Peyer's patch (tissue), 4 donors: ENCODE results near the gene ARHGAP26. TPM values are rescaled to one million over a fixed set of nuclear protein-coding genes. Genes with fewer than 3 reads are reported as not detected.

Source experiments
- DNase-seq, 3 donors: peaks; one replicate each; pipeline ENCODE4 v3.0.0-alpha.2; 2017 to 2019
- H3K27ac ChIP-seq, 4 donors: fragments of 200-600 bp; sonication (generic); one replicate each; pipeline ENCODE4 v1.5.1; 2016 to 2019
- H3K27me3 ChIP-seq, 2 donors: fragments of 200-600 bp; sonication (generic); one replicate each; pipeline ENCODE4 v1.5.1; 2019
- H3K36me3 ChIP-seq, 3 donors: fragments of 200-600 bp; sonication (generic); one replicate each; pipeline ENCODE4 v1.5.1; 2016 to 2019
- H3K4me1 ChIP-seq, 4 donors: fragments of 200-600 bp; sonication (generic); one replicate each; pipeline ENCODE4 v1.5.1; 2016 to 2019
- H3K4me3 ChIP-seq, 4 donors: fragments of 200-600 bp; sonication (generic); 1 replicate in 3 of 4; 2 replicates in 1 of 4; pipeline ENCODE4 v1.5.1; 2016 to 2019; ENCODE audit warnings: mild to moderate bottlenecking in 1 of 4
- H3K9me3 ChIP-seq, 4 donors: fragments of 200-600 bp; sonication (generic); one replicate each; pipeline ENCODE4 v1.5.1; 2016 to 2019; ENCODE audit warnings: mild to moderate bottlenecking in 1 of 4
- POLR2A ChIP-seq, 2 donors: fragments of 450-650 bp; IDR thresholded peaks; one replicate each; pipeline ENCODE4 v1.5.1; 2017; ENCODE audit warnings: antibody characterized with exemption in 2 of 2, mild to moderate bottlenecking in 2 of 2, moderate library complexity in 2 of 2
- total RNA-seq, 4 donors: library from RNA; depleted of rRNA; stranded (reverse); fragments of >200 nt; gene quantifications; one replicate each; pipeline ENCODE4 v1.1.0, GENCODE V29; 2016
- TF ChIP-seq, protein P1 (sequence below), 6 experiments: fragments of 450-650 bp in 4 of 6; fragments of 200-600 bp in 2 of 6; sonication (generic) in 1 of 6; IDR thresholded peaks; one replicate each; pipeline ENCODE4 v1.5.1; 2017 to 2019; ENCODE audit warnings: antibody characterized with exemption in 6 of 6, mild to moderate bottlenecking in 3 of 6, moderate library complexity in 1 of 6

The ARHGAP26 gene
- total RNA-seq, 4 donors from 2014 or later: 60.1 to 180 (median 126) TPM

DNA sequence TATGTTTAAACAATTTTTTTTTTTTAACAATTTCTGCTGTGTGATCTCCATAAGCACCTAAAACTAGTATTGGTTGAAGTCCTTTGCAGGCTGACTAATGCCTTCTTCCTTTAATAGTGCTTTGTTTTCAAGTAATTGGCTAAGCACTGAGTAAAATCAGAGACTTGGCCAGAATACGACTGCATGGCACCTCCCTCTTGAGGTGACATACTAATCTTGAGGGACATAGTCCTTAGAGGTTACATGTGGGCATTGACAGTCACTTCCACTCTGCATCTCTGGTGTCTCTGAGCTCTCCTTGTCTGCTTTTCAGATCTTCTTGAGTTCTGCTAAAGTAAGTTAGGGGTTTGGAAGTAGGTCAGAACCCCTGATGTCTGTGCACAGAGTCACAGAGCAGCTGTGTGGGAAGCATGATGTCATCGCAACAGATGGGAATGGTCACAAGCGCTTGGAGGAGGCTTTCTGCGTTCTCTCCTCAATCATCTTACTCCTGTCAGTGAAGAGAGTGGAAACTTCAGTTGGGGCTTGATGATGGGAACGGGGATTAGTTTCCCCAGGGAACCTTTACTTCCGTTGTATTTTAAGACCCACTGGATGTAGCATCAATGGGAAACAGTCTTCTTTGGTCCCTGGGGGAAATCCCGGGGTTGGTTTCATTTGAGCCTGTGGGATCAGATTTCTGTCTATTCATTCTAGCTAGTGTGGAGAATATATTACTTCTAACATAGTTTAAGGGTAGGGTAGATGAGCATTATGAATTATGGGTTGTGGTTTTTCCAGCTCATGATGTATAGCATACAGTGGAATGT is 136.9 kb downstream of the ARHGAP26 start:
- H3K4me1 ChIP-seq: no peaks in the 10 kb centered on the region
- no peak overlapping the region for H3K4me3 ChIP-seq
- no peak for TF ChIP-seq POLR2A (IDR thresholded peaks at IDR 0.05)
- TF ChIP-seq, protein P1, sequence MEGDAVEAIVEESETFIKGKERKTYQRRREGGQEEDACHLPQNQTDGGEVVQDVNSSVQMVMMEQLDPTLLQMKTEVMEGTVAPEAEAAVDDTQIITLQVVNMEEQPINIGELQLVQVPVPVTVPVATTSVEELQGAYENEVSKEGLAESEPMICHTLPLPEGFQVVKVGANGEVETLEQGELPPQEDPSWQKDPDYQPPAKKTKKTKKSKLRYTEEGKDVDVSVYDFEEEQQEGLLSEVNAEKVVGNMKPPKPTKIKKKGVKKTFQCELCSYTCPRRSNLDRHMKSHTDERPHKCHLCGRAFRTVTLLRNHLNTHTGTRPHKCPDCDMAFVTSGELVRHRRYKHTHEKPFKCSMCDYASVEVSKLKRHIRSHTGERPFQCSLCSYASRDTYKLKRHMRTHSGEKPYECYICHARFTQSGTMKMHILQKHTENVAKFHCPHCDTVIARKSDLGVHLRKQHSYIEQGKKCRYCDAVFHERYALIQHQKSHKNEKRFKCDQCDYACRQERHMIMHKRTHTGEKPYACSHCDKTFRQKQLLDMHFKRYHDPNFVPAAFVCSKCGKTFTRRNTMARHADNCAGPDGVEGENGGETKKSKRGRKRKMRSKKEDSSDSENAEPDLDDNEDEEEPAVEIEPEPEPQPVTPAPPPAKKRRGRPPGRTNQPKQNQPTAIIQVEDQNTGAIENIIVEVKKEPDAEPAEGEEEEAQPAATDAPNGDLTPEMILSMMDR (IDR thresholded peaks at IDR 0.05): no peak
- H3K9me3 ChIP-seq: no peaks in the 10 kb centered on the region
- H3K27me3 ChIP-seq: no peaks in the 10 kb centered on the region
- no peak overlapping the region for H3K27ac ChIP-seq
- H3K36me3 ChIP-seq: peaks cover 0 to 72% (median 0%) of the 10 kb centered on the region in 3 donors
- no peak for DNase-seq

DNA sequence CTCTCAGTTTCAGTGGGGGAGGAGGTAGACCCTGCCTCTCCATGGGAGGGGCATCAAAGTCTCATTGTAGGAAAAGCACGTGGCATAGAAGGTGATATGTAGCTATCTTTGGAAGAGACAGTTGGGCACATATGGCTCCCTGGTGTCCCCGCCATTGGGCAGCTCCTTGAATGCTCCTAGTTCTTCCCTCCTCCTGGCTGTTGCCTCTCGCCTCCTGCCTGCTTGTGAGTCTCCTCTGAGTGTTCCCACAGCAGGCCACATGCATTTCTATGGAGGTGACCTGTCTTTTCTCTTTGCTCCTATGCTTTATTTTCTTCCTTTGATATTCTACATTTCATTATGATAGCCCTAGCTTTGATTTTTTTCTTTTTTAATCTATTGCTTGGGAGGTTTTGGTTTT is 138.5 kb downstream of the ARHGAP26 start:
- peaks cover 0 to 69% (median 0%) of the 10 kb centered on the region in 3 donors for H3K36me3 ChIP-seq
- H3K4me1 ChIP-seq: no peaks in the 10 kb centered on the region
- H3K27ac ChIP-seq: no peak overlapping the region
- no peaks in the 10 kb centered on the region for H3K27me3 ChIP-seq
- H3K9me3 ChIP-seq: no peaks in the 10 kb centered on the region
- no peak for DNase-seq
- TF ChIP-seq, protein P1 (IDR thresholded peaks at IDR 0.05): no peak
- no peak overlapping the region for H3K4me3 ChIP-seq

DNA sequence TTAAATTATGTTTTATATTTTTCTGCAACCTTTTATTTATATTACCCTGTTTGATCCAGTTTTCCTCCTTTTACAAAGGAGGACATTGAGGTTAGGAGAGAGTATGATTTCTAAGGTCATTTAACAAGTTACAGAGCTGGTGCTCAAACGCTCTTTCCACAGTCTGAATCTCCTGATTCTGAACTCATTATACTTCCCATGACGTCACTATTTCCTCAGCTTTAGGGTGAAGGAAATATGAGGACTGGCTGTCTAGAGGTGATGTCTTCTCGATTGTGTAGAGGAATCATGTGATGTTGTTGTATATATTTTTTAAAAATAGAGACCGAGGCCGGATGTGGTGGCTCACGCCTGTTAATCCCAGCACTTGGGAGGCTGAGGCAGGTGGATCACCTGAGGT is 140.0 kb downstream of the ARHGAP26 start:
- TF ChIP-seq, protein P1 (IDR thresholded peaks at IDR 0.05): no peak
- TF ChIP-seq POLR2A (IDR thresholded peaks at IDR 0.05): no peak
- Histone ChIP-seq H3K27ac (no peak overlapping the region), H3K4me3 (no peak overlapping the region), H3K27me3 (no peaks in the 10 kb centered on the region), H3K9me3 (no peaks in the 10 kb centered on the region), H3K36me3 (peaks cover 0 to 60% (median 0%) of the 10 kb centered on the region in 3 donors), H3K4me1 (no peaks in the 10 kb centered on the region)
- DNase-seq: no peak

DNA sequence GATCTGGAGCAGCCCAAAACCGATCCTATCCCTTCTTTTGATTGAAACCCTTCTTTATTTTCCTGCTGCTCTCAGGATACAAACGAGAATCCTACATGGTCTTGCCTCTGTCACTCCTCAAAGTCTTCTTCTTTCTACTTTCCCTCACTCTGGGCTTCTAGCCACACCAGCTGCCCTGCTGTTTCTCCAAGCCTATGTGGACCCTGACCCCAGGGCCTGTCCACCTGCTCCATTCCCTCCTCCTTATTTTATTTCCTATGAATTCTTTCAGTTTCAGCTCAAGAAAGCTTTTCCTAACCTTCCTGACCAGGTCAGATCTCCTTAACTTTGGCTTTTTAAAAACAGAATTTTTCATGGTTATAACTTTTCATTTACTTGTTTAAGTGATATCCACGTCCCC is 141.0 kb downstream of the ARHGAP26 start:
- no peaks in the 10 kb centered on the region for H3K4me1 ChIP-seq
- H3K27me3 ChIP-seq: no peaks in the 10 kb centered on the region
- no peak overlapping the region for H3K4me3 ChIP-seq
- no peaks in the 10 kb centered on the region for H3K9me3 ChIP-seq
- DNase-seq: no peak
- no peak overlapping the region for H3K27ac ChIP-seq
- no peak for TF ChIP-seq POLR2A (IDR thresholded peaks at IDR 0.05)
- TF ChIP-seq, protein P1 (IDR thresholded peaks at IDR 0.05): no peak
- H3K36me3 ChIP-seq: peaks cover 0 to 50% (median 0%) of the 10 kb centered on the region in 3 donors

DNA sequence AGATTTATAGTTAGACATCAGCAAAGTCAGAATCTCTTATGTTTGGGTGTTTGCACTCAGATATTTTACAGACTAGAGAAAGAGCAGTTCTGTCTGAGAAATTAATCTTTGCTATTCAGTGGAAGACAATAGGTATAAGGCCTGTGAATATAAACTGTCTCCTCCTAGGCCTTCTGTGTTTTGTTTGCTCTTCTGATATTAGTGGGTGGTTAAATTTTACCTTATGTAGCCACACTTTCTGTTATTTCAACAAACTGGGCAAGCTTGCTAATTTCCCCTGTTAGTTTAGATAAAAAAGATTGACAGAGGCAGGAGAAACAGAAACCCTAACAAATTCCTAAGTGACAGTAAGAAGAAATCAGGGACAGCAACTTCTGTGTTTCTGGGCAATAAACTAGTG is 141.6 kb downstream of the ARHGAP26 start:
- no peak for TF ChIP-seq POLR2A (IDR thresholded peaks at IDR 0.05)
- TF ChIP-seq, protein P1 (IDR thresholded peaks at IDR 0.05): no peak
- peaks cover 0 to 52% (median 0%) of the 10 kb centered on the region in 3 donors for H3K36me3 ChIP-seq
- H3K4me3 ChIP-seq: no peak overlapping the region
- DNase-seq: no peak
- H3K9me3 ChIP-seq: no peaks in the 10 kb centered on the region
- H3K27ac ChIP-seq: no peak overlapping the region
- H3K27me3 ChIP-seq: no peaks in the 10 kb centered on the region
- H3K4me1 ChIP-seq: no peaks in the 10 kb centered on the region
